Thyroid gland (tissue), 4 donors: ENCODE data around the gene MDM2. TPM values are rescaled to one million over a fixed set of nuclear protein-coding genes. Genes with fewer than 3 reads are reported as not detected.

Experiments
- DNase-seq, 2 donors: peaks; one replicate each; pipeline ENCODE4 v3.0.0-alpha.2; 2019
- H3K27ac ChIP-seq, 3 donors: fragments of 200-600 bp; sonication (generic); 1 replicate in 2 of 3; 2 replicates in 1 of 3; pipeline ENCODE4 v1.5.1; 2016 to 2019; ENCODE audit warnings: mild to moderate bottlenecking in 1 of 3, moderate library complexity in 1 of 3
- H3K27me3 ChIP-seq: fragments of 200-600 bp; sonication (generic); one replicate; pipeline ENCODE4 v1.5.1; 2019
- H3K36me3 ChIP-seq, 2 donors: fragments of 200-600 bp; sonication (generic); one replicate each; pipeline ENCODE4 v1.5.1; 2016 to 2019
- H3K4me1 ChIP-seq, 2 donors: fragments of 200-600 bp; sonication (generic); one replicate each; pipeline ENCODE4 v1.5.1; 2017 to 2019
- H3K4me3 ChIP-seq, 3 donors: fragments of 200-600 bp; sonication (generic); replicated peaks in 1 of 3; 1 replicate in 2 of 3; 2 replicates in 1 of 3; pipeline ENCODE4 v1.5.1; 2016; ENCODE audit warnings: mild to moderate bottlenecking in 1 of 3
- H3K9me3 ChIP-seq: fragments of 200-600 bp; sonication (generic); one replicate; pipeline ENCODE4 v1.5.1; 2017
- CTCF ChIP-seq, 6 experiments: fragments of 200-600 bp in 3 of 6; fragments of 450-650 bp in 3 of 6; sonication (generic) in 3 of 6; IDR thresholded peaks; one replicate each; pipeline ENCODE4 v1.5.1; 2016 to 2019; ENCODE audit warnings: antibody characterized with exemption in 6 of 6, mild to moderate bottlenecking in 2 of 6, inconsistent platforms in 1 of 6, moderate library complexity in 1 of 6
- POLR2A ChIP-seq, 2 donors: fragments of 450-650 bp; IDR thresholded peaks; one replicate each; pipeline ENCODE4 v1.6.1; 2017; ENCODE audit warnings: antibody characterized with exemption in 2 of 2, mild to moderate bottlenecking in 2 of 2, moderate library complexity in 1 of 2
- WGBS, 2 donors: methylation state at CpG; one replicate each; pipeline ENCODE4 v1.1.5; 2017; 5-methylcytosine and 5-hydroxymethylcytosine counted together
- intact Hi-C: fragments of 100-400 bp; cut with DNase I; formaldehyde crosslinking; loops from one replicate; pipeline ENCODE4 v1.15.1; 2023
- total RNA-seq, 4 donors: library from RNA; depleted of rRNA; stranded (reverse); fragments of >200 nt; gene quantifications; one replicate each; pipeline ENCODE4 v1.2.3, GENCODE V29; 2016

The MDM2 gene
- total RNA-seq, 4 donors from 2014 or later, result 56.7 to 124 (median 91.6) TPM

- Histone ChIP-seq H3K4me1 (peaks cover 8 to 10% of the 10 kb centered on the region in 2 donors), H3K36me3 (no peaks in the 10 kb centered on the region), H3K9me3 (no peaks in the 10 kb centered on the region), H3K27me3 (no peaks in the 10 kb centered on the region), H3K27ac (no peak overlapping the region), H3K4me3 (no peak overlapping the region)
- no peak for DNase-seq
- WGBS, 2 donors, result 95 to 96% methylated on average over 8 of the region's 8 CpGs
- TF ChIP-seq CTCF (IDR thresholded peaks at IDR 0.05) (no peak), POLR2A (IDR thresholded peaks at IDR 0.05) (no peak)
- intact Hi-C loops, result no loop called here
Observed at GRCh38 chr12:68855771-68856170, 47.8 kb downstream of the MDM2 start.

GRCh38 chr12:68856510-68856909, 48.5 kb downstream of the MDM2 start:
- Histone ChIP-seq H3K36me3 (no peaks in the 10 kb centered on the region), H3K27me3 (no peaks in the 10 kb centered on the region), H3K4me1 (peaks cover 8 to 10% of the 10 kb centered on the region in 2 donors), H3K27ac (no peak overlapping the region), H3K9me3 (no peaks in the 10 kb centered on the region), H3K4me3 (no peak overlapping the region)
- intact Hi-C loops, result no loop called here
- TF ChIP-seq POLR2A (IDR thresholded peaks at IDR 0.05), result no peak
- no peak for TF ChIP-seq CTCF (IDR thresholded peaks at IDR 0.05)
- no peak for DNase-seq
- WGBS, 2 donors, result 24 to 34% methylated on average over 3 of the region's 3 CpGs

GRCh38 chr12:68861890-68862289, 53.9 kb downstream of the MDM2 start:
- no peaks in the 10 kb centered on the region for H3K36me3 ChIP-seq
- intact Hi-C loops, result loop anchor here (5.0 to 10.0 kb wide), 2 partner anchors 210 to 293 kb away; no protein-coding TSS in a partner anchor
- H3K4me3 ChIP-seq, result no peak overlapping the region
- 94 to 96% methylated on average over 3 of the region's 3 CpGs for WGBS, 2 donors
- no peaks in the 10 kb centered on the region for H3K27me3 ChIP-seq
- no peaks in the 10 kb centered on the region for H3K9me3 ChIP-seq
- no peak overlapping the region for H3K27ac ChIP-seq
- no peak for DNase-seq
- TF ChIP-seq CTCF (IDR thresholded peaks at IDR 0.05), result no peak
- TF ChIP-seq POLR2A (IDR thresholded peaks at IDR 0.05), result no peak
- no peaks in the 10 kb centered on the region for H3K4me1 ChIP-seq

GRCh38 chr12:68863109-68863770, 55.3 kb downstream of the MDM2 start:
- 76 to 81% methylated on average over 7 of the region's 7 CpGs for WGBS, 2 donors
- intact Hi-C loops, result loop anchor here (5.0 to 10.0 kb wide), 2 partner anchors 209 to 292 kb away; no protein-coding TSS in a partner anchor
- DNase-seq, result no peak

More at GRCh38 chr12:68863109-68863770, 55.3 kb downstream of the MDM2 start:
- Histone ChIP-seq H3K27ac (no peak overlapping the region), H3K9me3 (no peaks in the 10 kb centered on the region), H3K4me1 (peaks cover 0 to 3% of the 10 kb centered on the region in 2 donors), H3K27me3 (no peaks in the 10 kb centered on the region), H3K36me3 (no peaks in the 10 kb centered on the region), H3K4me3 (no peak overlapping the region)
- TF ChIP-seq POLR2A (IDR thresholded peaks at IDR 0.05), result no peak
- no peak for TF ChIP-seq CTCF (IDR thresholded peaks at IDR 0.05)
